HG03575 (cell line): ENCODE measurements around the gene HPS4.
"Not testable (repeated sequence)": the region's sequence is repeated elsewhere in the genome, so short reads cannot be mapped to it uniquely, and the experiment has no call there.

ENCODE experiments used
- ATAC-seq: cut with Tn5 transposase; IDR thresholded peaks from one replicate; pipeline ENCODE4 v1.9.1; 2021; ENCODE audit not compliant: unreplicated experiment, insufficient number of reproducible peaks, low FRiP score; ENCODE audit errors: extremely low read depth

HPS4 gene

DNA sequence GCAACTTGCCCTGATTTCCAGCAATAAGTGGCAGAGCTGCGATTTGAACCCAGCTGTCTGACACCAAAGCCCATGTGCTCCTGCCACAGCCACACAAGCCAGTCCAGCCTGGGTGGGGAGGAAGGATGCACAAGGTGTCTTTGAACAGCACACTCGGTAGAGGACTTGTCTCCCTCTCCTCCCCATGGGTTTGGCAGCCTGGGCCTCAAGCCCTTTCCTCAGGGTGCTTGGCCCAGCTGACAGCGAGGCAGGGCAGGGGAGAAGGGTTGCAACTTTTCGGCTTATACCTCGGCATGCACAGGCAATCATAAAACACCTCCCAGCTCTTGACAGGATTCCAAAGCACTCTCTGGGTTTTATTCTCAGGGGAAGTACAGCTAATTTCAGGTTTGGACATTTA lies 35.2 kb downstream of the HPS4 start:
- no peak for ATAC-seq

GRCh38 chr22:26447584-26448329 lies 35.8 kb downstream of the HPS4 start:
- ATAC-seq: no peak

DNA sequence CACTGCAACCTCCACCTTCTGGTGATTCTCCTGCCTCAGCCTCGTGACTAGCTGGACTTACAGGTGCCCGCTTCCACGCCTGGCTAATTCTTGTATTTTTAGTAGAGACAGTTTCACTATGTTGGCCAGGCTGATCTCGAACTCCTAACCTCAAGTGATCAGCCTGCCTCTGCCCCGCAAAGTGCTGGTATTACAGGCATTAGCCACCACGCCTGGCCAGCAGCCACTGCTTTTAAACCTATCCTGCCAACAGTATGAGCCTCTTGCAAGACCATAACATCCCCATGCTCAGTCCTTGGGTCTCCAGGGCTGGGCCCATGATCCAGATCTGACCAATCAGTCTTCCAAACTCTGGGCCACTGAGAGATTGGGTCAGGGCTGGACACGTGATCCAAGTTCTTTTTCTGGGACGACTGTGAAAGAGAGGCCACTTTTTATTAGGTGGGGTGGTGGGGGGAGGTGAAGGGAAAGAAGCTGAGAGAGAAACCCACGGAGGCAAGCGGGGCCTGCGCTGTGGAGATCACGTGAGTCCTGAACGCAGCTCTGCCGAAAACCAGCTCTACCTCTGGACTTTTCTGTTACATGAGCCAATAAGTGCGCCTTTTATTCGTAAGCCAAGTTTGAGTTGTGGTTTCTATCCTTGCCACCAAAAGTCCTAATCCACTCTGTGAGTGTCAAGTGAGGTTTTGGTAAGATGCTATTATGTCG lies 36.6 kb downstream of the HPS4 start:
- no peak for ATAC-seq

- ATAC-seq: no peak
These were observed 37.9 kb downstream of the HPS4 start for GRCh38 chr22:26445577-26446275.

- no peak for ATAC-seq
These were observed 38.8 kb downstream of the HPS4 start for GRCh38 chr22:26444777-26445176.

DNA sequence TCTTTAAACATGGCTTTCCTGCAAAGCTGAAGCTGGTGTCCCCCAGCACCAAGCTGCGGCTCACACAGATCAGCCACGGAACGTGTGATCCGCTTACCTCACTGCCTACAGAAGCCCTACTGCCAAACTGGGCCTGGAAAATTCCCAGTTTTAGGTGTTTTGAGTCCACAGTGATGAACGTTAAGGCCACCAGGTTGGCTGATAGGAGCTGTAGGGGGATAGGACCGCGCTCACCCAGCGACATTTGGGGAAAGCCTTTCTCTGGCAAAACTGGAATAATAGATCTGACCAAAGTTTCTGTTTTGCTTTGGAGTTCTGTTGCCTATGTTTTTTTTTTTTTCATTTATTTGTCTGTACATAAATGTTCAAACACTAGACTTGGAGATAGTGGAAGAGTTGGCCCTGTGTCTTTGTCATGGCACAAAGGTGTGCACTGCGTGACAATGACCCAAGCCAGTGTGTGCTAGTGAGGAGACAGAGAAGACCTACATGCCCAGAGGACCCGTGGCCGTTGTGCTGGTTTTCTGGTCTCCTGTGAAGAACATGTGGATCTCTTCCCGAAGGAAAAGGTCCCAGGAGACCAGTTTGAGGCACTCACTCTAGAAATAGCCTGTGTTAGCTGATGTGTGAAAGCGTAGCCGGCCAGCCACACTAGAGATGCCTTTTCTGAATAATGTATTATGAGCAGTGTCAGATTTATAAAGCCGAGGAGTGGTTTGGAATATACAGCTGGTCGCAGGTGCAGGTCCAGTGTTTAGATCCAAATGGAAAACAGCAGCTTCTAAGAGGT lies 39.5 kb downstream of the HPS4 start:
- ATAC-seq: no peak

DNA sequence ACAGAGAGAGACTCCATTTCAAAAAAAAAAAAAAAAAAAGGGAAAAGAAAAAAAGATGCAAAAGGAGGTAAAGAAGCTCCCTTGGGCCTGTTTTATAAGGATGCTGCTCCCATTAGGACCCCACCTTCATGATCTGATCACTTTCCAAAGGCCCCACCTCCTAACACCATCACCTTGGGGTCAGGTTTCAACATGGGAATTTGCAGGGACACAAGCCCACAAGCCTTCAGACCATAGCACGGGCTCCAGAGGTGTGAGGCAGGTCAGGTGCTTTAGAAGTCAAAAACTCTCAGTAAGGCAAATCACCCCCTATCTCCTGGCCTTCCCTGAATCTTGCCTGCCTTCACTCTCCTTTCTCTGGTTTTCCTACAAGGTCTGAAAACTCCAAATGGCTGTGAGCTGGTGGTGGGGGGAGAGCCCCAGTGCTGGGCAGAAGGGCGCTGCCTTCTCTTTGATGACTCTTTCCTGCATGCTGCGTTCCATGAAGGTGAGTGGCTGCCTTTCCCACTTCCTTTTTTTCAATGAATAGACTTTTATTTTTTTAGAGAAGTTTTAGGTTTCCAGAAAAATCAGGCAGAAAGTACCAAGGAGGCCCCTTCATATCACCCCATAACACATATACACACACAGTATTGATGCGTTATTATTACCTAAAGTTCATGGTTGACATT lies 41.4 kb downstream of the HPS4 start:
- ATAC-seq: no peak

GRCh38 chr22:26439559-26439958 lies 44.0 kb downstream of the HPS4 start:
- ATAC-seq: no peak

DNA sequence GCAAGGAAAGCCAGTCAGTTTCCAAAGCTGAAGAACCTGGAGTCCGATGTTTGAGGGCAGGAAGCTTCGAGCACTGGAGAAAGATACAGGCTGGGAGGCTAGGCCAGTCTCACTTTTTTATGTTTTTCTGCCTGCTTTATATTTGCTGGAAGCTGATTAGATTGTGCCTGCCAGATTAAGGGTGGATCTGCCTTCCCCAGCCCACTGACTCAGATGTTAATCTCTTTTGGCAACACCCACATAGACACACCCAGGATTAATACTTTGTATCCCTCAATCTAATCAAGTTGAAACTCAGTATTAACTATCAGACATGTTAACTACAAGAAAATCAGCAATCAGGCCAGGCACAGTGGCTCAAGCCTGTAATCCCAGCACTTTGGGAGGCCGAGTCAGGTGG lies 44.8 kb downstream of the HPS4 start:
- ATAC-seq: not testable (repeated sequence)

- no peak for ATAC-seq
These were observed 45.7 kb downstream of the HPS4 start for GRCh38 chr22:26437694-26438392.

GRCh38 chr22:26436903-26437515 lies 46.6 kb downstream of the HPS4 start:
- ATAC-seq: no peak

DNA sequence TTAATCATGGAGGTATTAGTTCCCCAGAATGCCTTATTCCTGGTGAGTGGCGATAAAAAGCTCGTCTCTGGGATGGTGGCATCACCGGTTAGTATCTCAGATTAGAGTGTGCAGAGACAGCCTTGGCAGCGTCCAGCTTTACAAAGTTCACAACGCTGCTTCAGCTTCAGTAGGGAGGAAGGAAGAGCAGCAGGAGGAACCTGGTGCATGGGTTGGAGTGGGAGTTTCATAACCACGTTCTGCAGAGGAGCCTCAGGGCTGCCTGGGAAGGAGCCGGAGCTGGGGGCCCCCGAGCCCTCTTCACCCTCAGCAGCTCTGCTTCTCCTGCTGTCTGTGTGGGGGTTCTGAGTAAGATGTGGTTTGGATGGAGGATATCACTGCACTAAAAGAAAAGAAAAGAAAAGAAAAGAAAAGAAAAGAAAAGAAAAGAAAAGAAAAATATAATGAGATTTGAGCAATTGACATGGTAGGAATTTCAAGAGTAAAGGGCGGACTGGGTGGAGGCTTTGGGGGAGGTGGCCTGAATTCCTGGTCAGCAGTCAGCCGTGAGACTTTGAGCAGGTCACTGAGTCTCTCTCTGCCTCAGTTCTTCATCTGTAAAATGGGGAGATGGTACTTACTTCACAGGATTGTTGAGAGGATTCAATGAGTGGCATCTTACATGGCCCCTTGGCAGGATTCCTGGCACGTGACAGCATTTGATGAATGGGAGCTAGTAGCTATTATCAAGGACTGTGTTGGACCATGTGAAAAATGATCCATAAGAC lies 48.1 kb downstream of the HPS4 start:
- ATAC-seq: no peak

- no peak for ATAC-seq
These were observed 49.8 kb downstream of the HPS4 start for GRCh38 chr22:26433805-26434204.

DNA sequence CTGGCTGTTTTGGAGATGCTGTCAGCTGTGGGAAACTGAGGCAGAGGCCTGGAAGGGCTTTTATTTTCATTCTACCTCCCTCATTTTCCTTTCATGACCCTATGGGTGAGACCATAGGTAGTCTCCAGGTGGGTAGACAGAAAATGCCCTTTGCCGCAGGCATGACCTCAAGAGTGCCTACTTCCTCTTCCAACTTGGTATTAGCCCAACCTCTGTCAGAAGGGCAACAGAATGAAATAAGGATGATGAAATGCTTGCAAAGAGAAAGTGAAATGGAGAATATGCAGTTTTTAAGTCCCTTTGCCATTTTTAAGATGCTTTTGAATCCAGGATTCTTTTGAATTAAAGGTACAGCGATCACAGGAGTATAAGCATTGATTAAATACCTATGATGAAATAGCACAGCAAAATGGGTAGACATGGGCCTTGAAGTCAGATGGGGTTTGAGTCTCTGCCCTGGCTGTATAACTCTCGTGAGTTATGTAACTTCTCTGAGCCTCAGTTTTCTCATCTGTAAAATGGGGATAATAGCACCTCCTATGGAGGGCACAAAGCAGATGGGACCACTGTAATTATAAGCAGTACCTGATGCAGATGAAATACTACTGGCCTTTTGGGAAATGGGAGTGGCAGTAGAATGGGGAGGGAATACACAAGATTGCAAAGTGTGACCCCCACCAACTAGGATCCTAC lies 50.8 kb downstream of the HPS4 start:
- no peak for ATAC-seq

DNA sequence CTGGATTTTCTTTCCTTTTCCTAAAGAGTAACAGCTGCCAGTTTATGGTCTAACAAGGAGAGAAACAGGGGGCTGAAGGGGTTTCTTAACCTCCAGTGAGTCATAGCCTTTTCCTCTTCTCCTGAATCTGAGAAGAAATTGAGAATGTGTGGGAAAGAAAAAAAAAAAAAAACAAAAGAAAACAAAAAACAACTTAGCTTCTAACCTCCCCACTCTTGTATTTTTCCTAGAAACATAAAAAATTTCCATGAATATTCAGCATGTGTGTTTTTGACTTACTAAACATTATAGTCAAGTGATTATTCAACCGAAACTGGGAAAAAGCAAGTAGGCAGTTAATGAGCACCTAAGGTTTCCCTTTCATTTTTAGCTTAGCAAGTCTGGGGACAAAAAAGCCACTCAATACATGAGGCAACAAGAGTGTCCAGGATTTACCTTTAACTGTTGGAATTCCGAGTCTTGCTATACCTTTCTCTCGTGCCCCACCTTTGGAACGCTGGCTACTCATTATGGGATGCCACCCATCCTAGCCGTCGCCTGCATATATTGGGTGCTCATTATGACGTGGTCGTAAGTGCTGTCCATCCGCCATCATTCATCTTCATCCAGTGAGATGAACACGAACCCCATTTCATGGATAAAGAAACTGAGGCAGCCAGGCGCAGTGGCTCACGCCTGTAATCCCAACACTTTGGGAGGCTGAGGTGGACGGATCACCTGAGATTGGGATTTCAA lies 52.2 kb downstream of the HPS4 start:
- ATAC-seq: no peak

DNA sequence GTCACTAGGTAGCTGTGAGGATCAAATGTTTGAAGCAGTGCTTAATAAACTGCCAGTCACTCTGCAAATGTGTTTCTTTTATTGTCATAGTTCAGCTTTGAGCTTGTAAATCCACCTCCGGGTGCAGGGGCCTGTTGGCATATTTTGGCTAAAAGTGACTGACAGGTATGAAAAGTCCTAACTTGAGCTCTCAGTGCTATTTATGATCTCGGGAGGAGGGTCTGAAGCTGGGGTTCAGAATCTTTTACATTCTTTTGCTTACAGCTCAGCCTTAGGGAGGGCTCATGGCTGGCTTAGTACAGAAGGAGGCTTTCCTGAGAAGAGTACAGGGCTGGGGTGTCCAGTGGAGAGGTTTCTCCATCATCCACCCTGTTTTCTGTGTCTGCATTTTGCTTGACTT lies 53.0 kb downstream of the HPS4 start:
- ATAC-seq: no peak
